Stimulated activated CD8-positive, alpha-beta memory T cell treated with anti-CD3 and anti-CD28 coated beads, Interleukin-15, amount 100 ng/mL, for 1 hour (primary cell): ENCODE data around the gene ANGEL2.

ENCODE experiments used
- DNase-seq: peaks from one replicate; pipeline ENCODE4 v3.0.0-alpha.2; 2020; ENCODE audit warnings: low read depth

The ANGEL2 gene

GRCh38 chr1:212951126-212951946 is 64.3 kb downstream of the ANGEL2 start:
- no peak for DNase-seq

DNA sequence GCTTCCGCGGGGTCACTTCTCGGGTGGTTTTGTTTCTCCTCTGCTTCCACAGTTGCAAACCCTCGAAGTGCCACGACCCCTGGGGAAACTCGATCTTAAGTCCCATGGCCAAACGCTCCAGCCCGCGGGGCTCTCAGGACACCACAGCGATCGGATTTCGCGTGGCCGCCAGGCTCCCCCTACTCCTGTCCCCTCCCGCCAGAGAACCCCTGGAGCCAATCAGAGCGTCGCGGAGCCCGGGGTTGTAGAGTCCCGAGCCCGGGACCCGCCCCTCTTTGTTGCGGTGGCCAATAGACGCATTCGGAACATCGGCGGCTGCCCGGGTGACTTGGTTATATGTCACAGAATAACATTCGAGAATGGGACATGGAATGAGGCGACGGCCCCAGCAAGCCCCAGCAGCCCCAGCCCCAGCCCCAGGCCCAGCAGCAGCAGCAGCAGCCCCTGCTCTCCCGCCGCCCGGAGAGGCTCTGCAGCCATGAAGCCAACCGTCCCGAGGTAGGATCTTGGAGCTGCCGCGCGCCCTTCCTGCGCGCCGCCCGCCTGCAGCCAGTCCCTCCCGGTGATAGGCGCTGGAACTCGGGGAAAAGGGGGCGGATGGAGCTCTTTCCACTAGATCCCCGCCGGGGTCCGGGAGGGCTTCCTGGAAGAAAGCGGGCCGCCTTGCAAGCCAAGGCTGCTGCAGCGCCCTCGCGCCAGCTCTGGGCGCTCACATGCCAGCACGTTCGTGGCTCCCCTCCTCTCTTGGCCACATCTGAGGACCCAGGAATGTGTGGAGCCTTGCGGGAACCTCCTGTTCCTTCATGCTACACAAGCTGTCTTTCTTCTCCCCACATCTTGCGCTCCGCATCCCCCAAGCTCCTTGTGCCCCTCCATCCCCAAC is 65.2 kb downstream of the ANGEL2 start, which contains the start of gene VASH2:
Gene VASH2 (plus strand): TSS at position 299 of the 883 bp plus-strand sequence. CDS start 1,002 bp downstream, outside the sequence.
- DNase-seq, result no peak

DNA sequence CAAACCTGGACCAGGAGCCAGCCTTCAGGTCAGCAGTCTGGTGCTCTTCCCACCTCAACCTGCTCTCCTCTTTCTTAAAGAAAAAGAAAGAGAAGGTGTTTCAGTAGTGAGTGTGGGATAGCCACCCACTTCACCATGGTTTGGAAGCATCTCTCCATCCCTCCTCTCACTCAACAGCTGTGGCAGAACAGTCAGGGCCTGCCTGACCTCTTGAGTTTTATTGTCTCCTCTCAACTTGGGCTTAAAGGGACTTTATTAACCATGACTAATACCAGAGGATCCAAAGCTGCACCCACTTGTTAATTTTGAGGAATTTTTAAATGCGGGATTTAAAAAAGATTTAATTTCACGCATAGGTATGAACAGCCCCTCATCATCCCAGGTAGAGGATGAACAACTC is 65.9 kb downstream of the ANGEL2 start:
- DNase-seq, result no peak

DNA sequence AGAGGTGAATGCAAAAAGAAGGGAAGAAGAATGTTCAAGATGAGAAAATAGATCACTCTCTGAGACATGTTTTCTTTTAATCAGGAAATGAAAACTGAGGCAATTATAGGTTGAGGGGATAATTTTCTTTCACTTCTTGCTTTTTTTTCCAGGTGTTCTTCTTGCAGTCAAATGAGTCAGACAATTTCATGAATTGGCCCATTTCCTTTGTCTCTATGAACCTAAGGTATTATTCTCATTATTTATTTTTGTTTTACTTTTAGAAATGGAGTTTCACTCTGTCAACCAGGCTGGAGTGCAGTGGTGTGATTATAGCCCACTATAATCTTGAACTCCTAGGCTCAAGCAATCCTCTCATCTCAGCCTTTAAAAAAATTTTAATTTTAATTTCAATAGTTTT is 68.8 kb downstream of the ANGEL2 start:
- no peak for DNase-seq

- DNase-seq, result no peak
Observed at GRCh38 chr1:212945463-212946160, 70.1 kb downstream of the ANGEL2 start.

DNA sequence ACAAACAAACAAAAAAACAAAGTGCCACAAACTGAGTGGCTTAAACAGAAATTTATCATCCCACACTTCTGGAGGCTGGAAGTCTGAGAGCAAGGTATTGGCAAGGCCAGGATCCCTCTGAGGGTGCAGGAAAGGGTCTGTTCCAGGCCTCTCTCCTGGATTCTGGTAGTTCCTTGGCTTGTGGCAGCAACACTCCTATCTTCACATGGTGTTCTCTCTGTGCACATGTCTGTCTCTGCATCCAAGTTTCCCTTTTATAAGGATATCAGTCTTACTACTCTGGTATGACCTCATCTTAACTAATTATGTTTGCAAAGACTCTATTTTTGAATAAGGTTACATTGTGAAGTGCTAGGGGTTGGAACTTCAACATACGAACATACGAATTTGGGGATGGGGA is 70.6 kb downstream of the ANGEL2 start:
- DNase-seq, result no peak

DNA sequence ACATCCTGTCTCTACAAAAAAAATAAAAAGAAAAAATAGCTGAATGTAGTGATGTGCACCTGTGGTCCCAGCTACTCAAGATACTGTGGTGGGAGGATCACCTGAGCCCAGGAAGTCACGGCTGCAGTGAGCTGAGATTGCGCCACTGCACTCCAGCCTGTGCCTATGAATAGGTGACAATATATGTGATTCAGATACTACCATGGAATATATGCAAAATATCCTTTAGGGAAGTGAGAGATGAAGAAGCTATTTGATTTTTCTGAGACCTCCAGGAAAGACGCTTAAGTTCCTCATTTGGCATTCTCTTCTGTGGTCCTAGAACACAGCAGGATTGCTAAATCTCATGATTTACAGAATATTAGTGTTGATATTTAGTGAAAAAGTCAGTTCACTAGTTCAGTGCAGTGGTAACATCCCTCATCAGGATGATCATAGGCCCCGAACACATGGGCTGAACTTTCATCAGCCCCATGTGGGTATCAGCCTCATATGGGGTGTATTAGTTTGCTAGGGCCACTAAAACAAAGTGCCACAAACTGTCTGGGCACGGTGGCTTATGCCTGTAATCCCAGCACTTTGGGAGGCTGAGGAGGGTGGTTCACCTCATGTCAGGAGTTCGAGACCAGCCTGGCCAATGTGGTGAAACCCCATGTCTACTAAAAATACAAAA is 71.3 kb downstream of the ANGEL2 start:
- DNase-seq, result no peak

- DNase-seq, result no peak
Observed at GRCh38 chr1:212943393-212943710, 72.3 kb downstream of the ANGEL2 start.

- DNase-seq, result no peak
Observed at GRCh38 chr1:212942679-212943392, 72.8 kb downstream of the ANGEL2 start.
